Natural killer cell treated with Interleukin-12 subunit alpha and Interleukin-12 subunit beta and Interleukin-15 and Interleukin-18, amount 100 ng/mL, for 72 hours (primary cell): ENCODE measurements around the gene TMIE. TPM values are rescaled to one million over a fixed set of nuclear protein-coding genes. Genes with fewer than 3 reads are reported as not detected.

ENCODE experiments used
- ATAC-seq, 2 donors: fragments of 150-1000 bp; cut with Tn5 transposase in 1 of 2; sonication (Bioruptor Pico), chemical (Tn5 transposase) in 1 of 2; 2 replicates each; pipeline ENCODE4 v1.10.0; 2021
- DNase-seq: peaks from one replicate; pipeline ENCODE4 v3.0.0; 2022; ENCODE audit warnings: low spot score
- H3K27ac Mint-ChIP-seq, 2 donors: 1 replicate in 1 of 2; 2 replicates in 1 of 2; pipeline ENCODE4 v1.8.0; 2022; ENCODE audit warnings: mixed read lengths in 2 of 2, mild to moderate bottlenecking in 1 of 2, moderate library complexity in 1 of 2
- H3K27me3 Mint-ChIP-seq, 2 donors: 1 replicate in 1 of 2; 2 replicates in 1 of 2; pipeline ENCODE4 v1.8.0; 2022; ENCODE audit warnings: mixed read lengths in 2 of 2
- H3K36me3 Mint-ChIP-seq: one replicate; pipeline ENCODE4 v1.8.0; 2022; ENCODE audit warnings: mixed read lengths
- H3K4me1 Mint-ChIP-seq, 2 donors: 1 replicate in 1 of 2; 2 replicates in 1 of 2; pipeline ENCODE4 v1.8.0; 2022; ENCODE audit warnings: low read depth in 2 of 2, mixed read lengths in 2 of 2, mild to moderate bottlenecking in 1 of 2
- H3K4me3 Mint-ChIP-seq: one replicate; pipeline ENCODE4 v1.8.0; 2022; ENCODE audit warnings: mixed read lengths
- H3K9me3 Mint-ChIP-seq: 2 replicates; pipeline ENCODE4 v1.8.0; 2022; ENCODE audit warnings: mixed read lengths
- total RNA-seq, 2 donors: library from RNA; stranded (reverse); gene quantifications; one replicate each; pipeline ENCODE4 v1.2.3, GENCODE V29; 2022

Gene TMIE
- total RNA-seq, 2 donors from 2014 or later, result not detected

DNA sequence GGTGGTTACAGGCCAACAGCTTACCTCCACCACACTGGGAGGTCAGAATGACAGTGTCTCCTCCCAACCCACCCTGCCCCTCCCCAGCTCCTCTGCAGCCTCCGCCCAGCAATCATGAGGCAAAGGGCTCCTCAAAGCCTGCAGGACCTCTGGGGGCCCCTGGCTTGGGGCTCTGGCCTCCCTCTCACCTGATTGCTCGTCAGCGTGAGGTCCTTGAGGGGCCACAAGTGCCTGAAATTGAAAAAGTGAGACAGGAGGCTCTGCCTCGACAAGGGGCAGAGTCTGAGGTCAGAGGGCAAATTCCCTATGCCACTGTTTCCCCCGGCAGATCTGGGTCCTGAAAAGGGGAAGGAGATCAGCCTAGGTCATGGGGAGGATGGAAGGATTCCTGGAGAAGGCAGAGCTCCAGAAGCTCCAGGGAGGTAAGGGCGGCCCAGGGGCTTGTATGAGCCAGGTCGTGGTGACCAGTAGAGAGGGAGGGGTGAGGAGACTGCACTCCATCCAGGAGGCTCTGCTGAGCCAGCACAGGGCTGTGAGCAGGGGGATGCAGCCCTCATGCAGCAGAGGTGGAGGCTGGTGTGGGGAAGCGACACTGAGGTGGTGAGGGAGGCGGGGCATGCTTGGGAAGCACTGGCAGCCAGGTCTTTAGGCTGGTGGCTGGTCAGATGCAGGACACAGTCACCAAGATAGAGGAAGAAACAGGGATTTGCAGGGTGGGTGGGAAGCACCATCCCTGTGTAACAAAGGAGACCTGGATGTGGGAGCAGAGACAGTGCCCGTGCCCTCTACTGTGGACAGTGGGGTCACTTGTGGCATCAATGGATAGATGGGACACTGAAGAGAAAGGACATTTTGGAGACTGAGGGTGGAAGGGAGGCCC lies 27.8 kb upstream of the TMIE start:
- Mint-ChIP-seq H3K27ac (no peak overlapping the region), H3K4me3 (no peak overlapping the region), H3K27me3 (no peaks in the 10 kb centered on the region), H3K36me3 (no peaks in the 10 kb centered on the region), H3K4me1 (no peaks in the 10 kb centered on the region), H3K9me3 (no peaks in the 10 kb centered on the region)
- ATAC-seq, result no peak
- peak; percentile 37 for DNase-seq

DNA sequence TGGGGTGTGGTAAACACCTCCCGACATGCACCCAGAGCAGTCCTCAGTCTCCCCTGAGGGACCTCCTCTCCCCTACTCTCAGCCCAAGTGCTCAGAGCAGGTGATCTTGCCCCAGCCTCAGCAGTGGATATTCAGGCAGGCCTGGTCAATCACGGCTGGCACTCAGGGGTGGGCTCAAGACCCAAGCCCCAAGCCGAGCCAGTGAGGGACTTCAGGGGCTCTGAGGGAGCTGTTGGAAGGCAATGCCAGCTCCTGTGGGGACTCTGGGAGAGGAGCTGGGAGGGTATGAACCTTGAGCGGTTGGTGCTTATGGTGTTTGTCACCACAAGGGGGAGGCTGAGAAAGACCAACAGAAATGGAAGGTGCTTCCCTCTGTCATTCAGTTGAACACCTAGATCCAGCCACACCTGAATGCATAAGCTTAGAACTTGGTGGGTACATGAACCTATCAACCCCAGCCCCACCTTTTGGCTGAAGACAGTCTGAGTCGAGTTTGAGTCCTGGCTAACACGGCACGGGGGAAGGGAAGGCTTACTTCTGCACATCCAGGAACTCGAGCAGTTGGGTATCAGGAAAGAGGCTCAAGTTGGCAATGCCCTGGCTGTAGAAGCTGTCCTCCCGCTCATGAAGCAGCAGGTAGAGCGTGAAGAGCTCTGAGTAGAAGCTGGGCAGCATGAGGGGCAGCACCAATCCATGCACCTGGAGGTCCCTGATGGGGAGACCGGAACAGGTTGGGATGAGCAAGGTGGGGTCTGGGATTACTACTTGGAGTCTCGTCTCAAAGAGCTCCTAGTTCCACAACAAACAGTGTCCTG lies 27.0 kb upstream of the TMIE start:
- no peaks in the 10 kb centered on the region for H3K27me3 Mint-ChIP-seq
- ATAC-seq, result no peak
- H3K9me3 Mint-ChIP-seq, result no peaks in the 10 kb centered on the region
- no peak overlapping the region for H3K4me3 Mint-ChIP-seq
- no peak overlapping the region for H3K27ac Mint-ChIP-seq
- no peaks in the 10 kb centered on the region for H3K4me1 Mint-ChIP-seq
- H3K36me3 Mint-ChIP-seq, result no peaks in the 10 kb centered on the region
- DNase-seq, result peak; percentile 18

DNA sequence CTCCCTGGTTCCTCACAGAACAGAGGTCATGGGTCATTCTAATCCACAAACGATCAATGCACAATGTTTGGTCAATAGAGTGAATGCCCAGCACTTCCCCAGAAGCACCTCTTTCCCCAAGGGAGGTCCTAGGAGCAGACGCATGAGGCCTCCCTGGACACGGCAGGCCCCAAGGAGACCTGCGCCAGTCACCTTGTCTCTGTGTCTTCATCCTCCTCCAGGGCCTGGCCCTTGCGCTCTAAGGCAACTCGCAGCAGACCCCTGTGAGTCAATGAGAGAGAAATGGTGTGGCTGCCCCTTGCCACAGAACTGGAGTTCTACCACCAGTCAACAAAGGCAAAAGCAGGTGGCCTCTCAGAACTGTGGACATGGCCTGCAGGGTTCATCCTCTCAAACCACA lies 25.8 kb upstream of the TMIE start:
- no peaks in the 10 kb centered on the region for H3K36me3 Mint-ChIP-seq
- ATAC-seq (no peak), DNase-seq (no peak)
- no peaks in the 10 kb centered on the region for H3K4me1 Mint-ChIP-seq
- H3K4me3 Mint-ChIP-seq, result no peak overlapping the region
- H3K27me3 Mint-ChIP-seq, result no peaks in the 10 kb centered on the region
- no peak overlapping the region for H3K27ac Mint-ChIP-seq
- H3K9me3 Mint-ChIP-seq, result no peaks in the 10 kb centered on the region

DNA sequence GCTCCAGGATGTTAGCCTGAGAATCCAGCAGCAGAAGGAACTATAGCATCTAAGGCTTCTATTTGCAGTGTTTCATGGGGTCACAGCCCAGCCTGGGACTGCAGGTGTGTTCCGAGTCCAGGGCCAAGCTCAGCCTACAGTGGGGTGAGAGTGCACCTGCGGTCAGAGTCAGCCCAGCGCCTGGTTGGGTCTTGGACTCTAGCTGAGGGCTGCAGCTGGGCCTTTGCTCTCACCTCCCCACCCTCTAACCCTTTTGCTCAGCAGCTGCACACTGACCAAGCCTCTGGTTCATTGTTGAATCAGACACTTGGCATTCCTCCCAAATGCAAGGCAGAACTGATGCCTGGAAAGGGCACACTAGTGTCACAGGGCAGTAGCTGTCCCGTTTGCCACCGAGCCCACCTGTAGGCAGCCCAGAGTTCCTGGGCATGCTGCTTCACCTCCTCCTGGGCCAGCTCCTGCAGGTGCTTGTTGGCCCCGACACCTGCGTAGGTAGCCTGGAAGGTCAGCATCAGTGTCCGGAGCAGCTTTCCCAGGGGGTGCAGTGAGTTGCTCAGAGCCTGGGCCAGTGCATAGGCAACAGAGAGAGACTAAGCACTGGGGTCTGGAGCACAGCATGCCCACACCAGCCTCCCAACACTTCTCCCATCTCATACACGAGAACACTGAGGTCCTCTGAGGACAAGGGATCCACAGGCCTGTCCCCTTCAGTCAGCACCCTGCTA lies 25.2 kb upstream of the TMIE start:
- Mint-ChIP-seq H3K27me3 (no peaks in the 10 kb centered on the region), H3K27ac (no peak overlapping the region), H3K36me3 (no peaks in the 10 kb centered on the region), H3K9me3 (no peaks in the 10 kb centered on the region), H3K4me1 (no peaks in the 10 kb centered on the region), H3K4me3 (no peak overlapping the region)
- DNase-seq (no peak), ATAC-seq (no peak)

DNA sequence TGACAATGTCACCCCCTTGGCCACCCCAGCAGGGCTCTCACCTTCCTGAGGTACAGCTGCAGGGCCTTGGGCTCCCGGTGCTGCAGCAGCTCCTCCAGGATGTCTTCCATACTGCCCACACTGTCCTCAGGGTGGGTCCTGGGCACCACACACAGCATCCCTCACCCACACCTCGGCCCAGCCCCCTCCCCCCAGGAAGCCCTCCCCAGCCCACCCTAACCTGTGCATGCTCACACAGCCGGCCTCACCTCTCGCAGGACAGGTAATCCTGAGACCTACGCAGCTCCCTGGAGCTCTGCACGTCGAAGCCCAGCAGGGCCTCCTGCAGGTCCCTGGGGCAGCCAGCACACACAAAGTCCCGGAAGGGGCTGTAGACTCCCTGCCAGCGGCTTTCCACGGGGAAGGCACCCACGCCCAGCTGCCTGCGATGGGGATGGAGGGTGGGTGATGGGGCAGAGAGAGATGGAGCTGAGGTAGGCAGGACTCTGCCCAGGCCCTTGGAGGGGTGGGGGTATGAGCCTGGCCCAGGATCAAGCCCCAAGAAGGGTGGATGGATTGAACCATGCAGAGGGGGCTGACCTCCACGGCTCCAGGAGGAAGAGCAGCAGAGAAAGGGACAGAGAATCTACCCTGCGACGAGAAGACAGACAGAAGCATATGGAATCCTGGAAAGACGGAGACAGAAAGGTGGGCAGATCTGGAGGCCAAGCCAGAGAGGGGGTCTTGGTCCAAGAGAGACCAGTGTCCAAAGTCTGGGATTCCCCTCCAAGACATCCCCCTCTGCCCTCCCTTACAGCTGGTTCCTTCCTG lies 24.4 kb upstream of the TMIE start:
- DNase-seq (no peak), ATAC-seq (peak in 1 of 2 donors; percentile 16)
- no peak overlapping the region for H3K4me3 Mint-ChIP-seq
- H3K36me3 Mint-ChIP-seq, result no peaks in the 10 kb centered on the region
- H3K4me1 Mint-ChIP-seq, result no peaks in the 10 kb centered on the region
- no peaks in the 10 kb centered on the region for H3K27me3 Mint-ChIP-seq
- no peak overlapping the region for H3K27ac Mint-ChIP-seq
- no peaks in the 10 kb centered on the region for H3K9me3 Mint-ChIP-seq

DNA sequence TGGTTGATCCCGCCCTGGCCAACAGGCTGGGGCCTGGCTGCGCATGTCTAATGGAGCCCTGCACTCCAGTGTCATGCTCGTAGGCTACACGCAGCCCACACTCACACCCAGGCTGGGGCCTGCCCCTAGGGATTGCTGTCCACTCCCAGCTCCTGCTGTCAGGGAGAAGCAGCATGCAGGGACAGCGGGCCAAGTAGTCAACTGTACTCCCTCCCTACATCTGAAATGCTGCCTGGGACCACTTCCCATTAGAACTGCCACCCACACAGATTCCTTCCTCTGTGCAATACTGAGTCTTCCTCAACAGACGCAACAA lies 23.8 kb upstream of the TMIE start:
- H3K27me3 Mint-ChIP-seq, result no peaks in the 10 kb centered on the region
- H3K9me3 Mint-ChIP-seq, result no peaks in the 10 kb centered on the region
- H3K36me3 Mint-ChIP-seq, result no peaks in the 10 kb centered on the region

DNA sequence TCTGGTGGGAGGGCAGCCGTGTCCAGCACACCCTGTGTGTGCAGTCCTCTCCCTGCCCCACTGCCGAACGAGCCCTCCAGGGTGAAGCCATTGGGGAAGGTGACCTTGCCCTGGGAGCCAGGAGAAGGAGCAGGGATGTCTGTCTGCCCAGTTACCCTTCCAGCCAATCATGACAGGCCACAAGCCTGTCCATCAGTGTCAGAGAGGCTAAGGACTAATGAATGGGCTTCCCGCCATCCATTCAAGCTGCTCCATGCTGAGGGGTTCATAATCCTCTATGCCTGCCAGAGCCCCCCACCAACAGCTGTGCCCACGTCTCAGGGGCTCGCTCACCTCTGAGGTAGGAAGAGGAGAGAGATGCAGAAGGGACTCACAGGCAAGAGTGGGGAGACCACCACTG lies 22.9 kb upstream of the TMIE start:
- H3K4me1 Mint-ChIP-seq, result no peaks in the 10 kb centered on the region
- no peak for ATAC-seq
- H3K4me3 Mint-ChIP-seq, result no peak overlapping the region

More for the DNA sequence above, 23.8 kb upstream of the TMIE start:
- Mint-ChIP-seq H3K4me3 (no peak overlapping the region), H3K27ac (no peak overlapping the region), H3K4me1 (no peaks in the 10 kb centered on the region)
- no peak for DNase-seq
- no peak for ATAC-seq

DNA sequence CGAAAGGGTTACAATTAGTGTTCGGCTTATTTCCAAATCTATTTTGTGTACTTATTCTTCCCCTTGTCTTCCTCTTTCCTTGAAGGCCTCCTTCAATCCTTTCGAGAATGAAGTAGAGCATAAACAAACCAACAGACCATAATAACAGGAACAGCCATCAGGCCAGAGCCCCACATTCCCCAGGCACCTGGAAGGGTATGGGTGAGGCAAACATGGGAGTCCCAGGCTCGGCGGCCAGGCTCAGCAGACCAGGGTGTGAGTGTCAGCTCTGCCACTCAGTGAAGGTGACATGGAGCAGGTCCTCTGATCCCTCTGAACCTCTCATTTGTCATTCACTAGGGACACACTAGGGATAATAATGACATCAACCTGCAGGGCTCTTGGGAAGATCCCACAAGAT lies 21.5 kb upstream of the TMIE start:
- ATAC-seq, result no peak
- Mint-ChIP-seq H3K36me3 (no peaks in the 10 kb centered on the region), H3K27ac (no peak overlapping the region), H3K27me3 (no peaks in the 10 kb centered on the region), H3K9me3 (no peaks in the 10 kb centered on the region), H3K4me3 (no peak overlapping the region), H3K4me1 (no peaks in the 10 kb centered on the region)
- DNase-seq, result no peak

More for the DNA sequence above, 22.9 kb upstream of the TMIE start:
- no peaks in the 10 kb centered on the region for H3K36me3 Mint-ChIP-seq
- no peaks in the 10 kb centered on the region for H3K27me3 Mint-ChIP-seq
- no peak overlapping the region for H3K27ac Mint-ChIP-seq
- no peak for DNase-seq
- no peaks in the 10 kb centered on the region for H3K9me3 Mint-ChIP-seq

DNA sequence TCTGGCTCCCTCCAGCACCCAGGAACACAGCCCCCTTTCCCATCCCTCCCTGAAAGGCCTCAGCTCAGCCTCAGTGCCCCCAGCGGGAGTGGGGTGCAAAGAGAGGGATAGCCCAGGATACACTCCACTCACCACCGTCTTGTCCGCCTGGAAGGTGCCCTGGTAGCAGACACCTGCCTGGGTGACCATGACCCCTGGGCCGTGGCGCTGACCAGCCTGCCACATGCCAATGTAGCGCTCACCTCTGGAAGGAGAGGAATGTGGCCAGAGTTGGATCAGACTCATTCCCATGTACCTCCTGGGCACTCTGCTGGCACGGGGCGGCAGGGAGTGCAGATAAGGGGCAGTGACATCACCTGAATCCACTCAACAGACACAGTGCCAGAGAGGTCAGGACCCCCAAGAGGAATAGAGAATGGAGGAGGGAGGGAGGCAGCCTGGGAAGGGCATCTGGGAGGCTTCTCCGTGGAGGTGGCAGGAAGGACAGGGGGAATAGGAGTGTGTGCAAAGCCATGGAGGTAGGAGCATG lies 20.8 kb upstream of the TMIE start:
- no peaks in the 10 kb centered on the region for H3K27me3 Mint-ChIP-seq
- no peaks in the 10 kb centered on the region for H3K9me3 Mint-ChIP-seq
- no peaks in the 10 kb centered on the region for H3K4me1 Mint-ChIP-seq
- H3K27ac Mint-ChIP-seq, result no peak overlapping the region
- DNase-seq, result no peak
- no peak for ATAC-seq
- H3K36me3 Mint-ChIP-seq, result no peaks in the 10 kb centered on the region
- no peak overlapping the region for H3K4me3 Mint-ChIP-seq

DNA sequence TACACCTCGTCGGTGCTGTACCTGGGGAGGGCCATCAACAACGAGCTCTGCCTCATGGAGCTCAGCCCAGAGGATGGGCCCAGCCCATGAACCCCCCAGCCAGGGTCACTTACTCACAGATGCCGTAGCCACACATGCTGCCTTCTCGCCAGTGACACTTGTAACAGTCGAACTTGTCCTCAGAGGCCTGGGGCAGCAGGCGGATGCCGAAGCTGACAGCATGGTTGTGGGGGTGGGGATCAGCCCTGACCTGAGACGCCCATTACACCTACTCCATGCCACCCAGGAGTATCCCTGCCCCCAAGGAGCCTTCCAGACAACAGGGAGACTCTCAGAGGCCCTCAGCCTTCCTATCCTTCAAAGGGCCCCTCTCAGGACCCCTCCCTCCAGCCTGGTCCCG lies 19.8 kb upstream of the TMIE start:
- Mint-ChIP-seq H3K27me3 (no peaks in the 10 kb centered on the region), H3K4me1 (no peaks in the 10 kb centered on the region), H3K4me3 (no peak overlapping the region), H3K27ac (no peak overlapping the region), H3K36me3 (no peaks in the 10 kb centered on the region), H3K9me3 (no peaks in the 10 kb centered on the region)
- DNase-seq (no peak), ATAC-seq (no peak)

DNA sequence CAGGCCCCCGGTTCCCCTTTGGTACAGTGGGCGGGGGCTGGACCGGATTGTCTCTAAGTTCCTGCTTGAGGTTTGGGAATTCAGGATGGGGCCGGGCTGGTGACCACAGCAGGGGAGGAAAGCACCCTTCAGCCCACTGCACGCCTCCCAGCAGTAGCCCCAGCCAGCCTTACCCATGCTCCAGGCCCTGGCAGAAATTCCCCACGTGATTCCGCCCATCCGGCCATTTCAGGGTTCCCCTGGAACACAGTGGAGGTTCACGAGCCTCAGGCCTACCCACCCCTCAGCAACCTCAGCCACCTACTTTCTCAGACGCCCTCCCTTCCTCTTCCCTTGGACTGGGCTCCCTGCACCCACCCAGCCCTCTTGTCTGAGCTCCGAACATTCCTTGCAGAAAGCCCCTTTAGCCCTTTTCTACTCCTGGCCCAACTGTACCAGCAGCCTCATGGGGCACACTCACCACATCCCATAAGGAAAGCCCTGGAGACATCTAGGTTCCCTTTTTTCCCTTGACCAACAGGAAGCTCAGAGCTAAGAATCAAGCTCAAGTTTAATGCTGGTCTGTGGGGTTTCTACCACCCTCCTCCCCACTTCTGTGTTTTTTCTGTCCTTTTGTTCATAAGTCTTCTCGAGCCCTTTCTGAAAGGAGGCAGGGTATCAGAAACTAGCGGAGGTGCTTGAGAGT lies 19.2 kb upstream of the TMIE start:
- Mint-ChIP-seq H3K27me3 (no peaks in the 10 kb centered on the region), H3K36me3 (no peaks in the 10 kb centered on the region), H3K4me3 (no peak overlapping the region), H3K4me1 (no peaks in the 10 kb centered on the region), H3K27ac (peak overlapping the region in 1 of 2 donors; percentile 19), H3K9me3 (no peaks in the 10 kb centered on the region)
- ATAC-seq (no peak), DNase-seq (no peak)

DNA sequence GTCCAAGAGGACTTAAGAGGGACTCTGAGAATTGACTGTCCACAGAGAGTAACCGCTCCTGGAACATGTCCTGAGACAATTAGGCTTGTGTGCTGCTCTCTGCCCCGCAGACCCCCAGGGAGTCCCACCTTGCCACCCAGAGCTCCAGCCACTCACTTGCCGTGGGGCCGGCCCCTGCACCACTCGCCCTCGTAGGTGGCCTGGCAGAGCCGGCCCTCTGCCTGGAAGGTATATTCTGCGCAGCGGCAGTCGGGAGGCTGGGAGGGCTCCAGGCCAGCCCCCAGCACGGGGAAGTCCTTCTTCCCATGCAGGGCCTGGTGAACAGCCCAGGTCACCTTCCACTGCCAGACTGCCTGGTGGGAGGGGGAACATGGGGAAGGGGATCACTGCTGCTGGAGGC lies 18.2 kb upstream of the TMIE start:
- Mint-ChIP-seq H3K27ac (no peak overlapping the region), H3K4me1 (no peaks in the 10 kb centered on the region), H3K9me3 (no peaks in the 10 kb centered on the region), H3K4me3 (no peak overlapping the region), H3K27me3 (no peaks in the 10 kb centered on the region), H3K36me3 (no peaks in the 10 kb centered on the region)
- no peak for DNase-seq
- no peak for ATAC-seq

DNA sequence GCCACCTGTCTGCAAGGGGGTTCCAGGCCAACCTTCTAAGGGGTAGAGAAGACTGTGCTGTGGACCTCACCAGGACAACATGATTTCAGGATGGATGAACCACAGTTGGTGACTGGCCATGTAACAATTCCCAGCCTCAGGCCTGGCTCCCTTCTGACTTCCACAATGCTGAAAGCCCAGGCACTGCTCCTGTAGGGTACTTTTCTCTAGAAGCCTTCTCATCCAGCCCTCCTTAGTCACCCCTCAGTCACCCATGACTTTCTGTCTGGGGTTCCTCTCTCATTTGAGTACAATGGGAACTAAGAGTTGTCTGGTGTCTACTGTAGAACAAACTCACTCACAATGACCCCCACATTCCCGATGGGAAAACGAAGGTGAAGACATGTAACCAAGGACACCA lies 16.3 kb upstream of the TMIE start:
- H3K36me3 Mint-ChIP-seq, result no peaks in the 10 kb centered on the region
- H3K4me3 Mint-ChIP-seq, result no peak overlapping the region

More for the DNA sequence above, 16.3 kb upstream of the TMIE start:
- Mint-ChIP-seq H3K27ac (no peak overlapping the region), H3K9me3 (no peaks in the 10 kb centered on the region), H3K27me3 (no peaks in the 10 kb centered on the region), H3K4me1 (no peaks in the 10 kb centered on the region)
- DNase-seq (no peak), ATAC-seq (no peak)
